NB4 (cell line): ENCODE data around the gene PSMG3.

ENCODE experiments used
- DNase-seq: peaks from one replicate; pipeline ENCODE4 v3.0.0; 2010; ENCODE audit warnings: low read depth
- H3K4me3 ChIP-seq: one replicate; pipeline ENCODE4 v1.5.1; 2011; ENCODE audit warnings: mild to moderate bottlenecking, low read depth, low read length, moderate library complexity
- CTCF ChIP-seq: IDR thresholded peaks from one replicate; pipeline ENCODE4 v1.5.1; 2012; ENCODE audit warnings: low read depth, low read length
- MAX ChIP-seq: IDR thresholded peaks from 2 replicates; pipeline ENCODE4 v1.6.1; 2011; ENCODE audit warnings: low read depth, low read length
- MYC ChIP-seq: IDR thresholded peaks from 2 replicates; pipeline ENCODE4 v1.6.1; 2011; ENCODE audit warnings: low read depth, low read length
- POLR2A ChIP-seq: IDR thresholded peaks from 2 replicates; pipeline ENCODE4 v1.6.1; 2011; ENCODE audit warnings: mild to moderate bottlenecking; ENCODE audit not compliant: insufficient read length; ENCODE audit errors: extremely low read depth

Gene PSMG3

GRCh38 chr7:1558181-1558811 is 11.5 kb downstream of the PSMG3 start:
- H3K4me3 ChIP-seq, result no peak overlapping the region
- DNase-seq, result no peak
- TF ChIP-seq MAX (no peak), CTCF (no peak), MYC (no peak), POLR2A (no peak)

GRCh38 chr7:1557771-1558170 is 12.1 kb downstream of the PSMG3 start:
- no peak for DNase-seq
- TF ChIP-seq CTCF (no peak), MYC (no peak), MAX (no peak), POLR2A (no peak)
- no peak overlapping the region for H3K4me3 ChIP-seq

- no peak for DNase-seq
- no peak overlapping the region for H3K4me3 ChIP-seq
- no peak for TF ChIP-seq POLR2A
- no peak for TF ChIP-seq MYC
- TF ChIP-seq CTCF, result no peak
- no peak for TF ChIP-seq MAX
Observed at GRCh38 chr7:1557006-1557405, 12.8 kb downstream of the PSMG3 start.

- TF ChIP-seq MYC (no peak), CTCF (peak; percentile 46), MAX (peak; percentile 36; the same call in 1 of the 2 replicates), POLR2A (no peak)
- DNase-seq, result peak; percentile 62
- H3K4me3 ChIP-seq, result no peak within 1 kb of the TSS
Observed at GRCh38 chr7:1555813-1556543, 13.9 kb downstream of the PSMG3 start, which contains the start of gene TMEM184A. Gene TMEM184A, minus strand, starts transcription at chr7:1556205. Its CDS starts 721 bp downstream, at chr7:1555484.

GRCh38 chr7:1555046-1555812 is 14.6 kb downstream of the PSMG3 start:
- no peak overlapping the region for H3K4me3 ChIP-seq
- DNase-seq, result peak; percentile 78

More at GRCh38 chr7:1555046-1555812, 14.6 kb downstream of the PSMG3 start:
- no peak for TF ChIP-seq MAX
- no peak for TF ChIP-seq CTCF
- TF ChIP-seq POLR2A, result no peak
- TF ChIP-seq MYC, result no peak
